Panc1 (cell line): Measurements from ENCODE around the gene NR4A1. TPM values are rescaled to one million over a fixed set of nuclear protein-coding genes. Genes with fewer than 3 reads are reported as not detected.

Experiments
- ATAC-seq: fragments of 200-7000 bp; cut with Tn5 transposase; 2 replicates; pipeline ENCODE4 v1.9.1; 2020; ENCODE audit warnings: mild to moderate bottlenecking, moderate library complexity
- BruUV-seq: library from RNA; stranded (reverse); fragments of 400-500 nt; replicated peaks from 2 replicates; lab custom pipeline; 2021; lab: Mats Ljungman, UMichigan
- CTCF ChIA-PET: fragments of 300-600 bp; sonication (Branson Sonifier 250); formaldehyde crosslinking; loops from one replicate; lab custom pipeline; 2022; ENCODE audit warnings: antibody characterized with exemption; lab: Charles Lee
- POLR2A ChIA-PET: fragments of 300-600 bp; sonication (Branson Sonifier 250); formaldehyde crosslinking; loops from one replicate; lab custom pipeline; 2022; ENCODE audit warnings: antibody characterized with exemption; lab: Charles Lee
- DNase-seq: peaks from one replicate; pipeline ENCODE4 v3.0.0-alpha.2; 2010; ENCODE audit warnings: low read depth, low spot score
- H3K27ac ChIP-seq: 2 replicates; pipeline ENCODE4 v1.5.1; 2011; ENCODE audit warnings: mild to moderate bottlenecking, low read length, inconsistent platforms
- H3K27me3 ChIP-seq: fragments of 200-500 bp; sonication (Bioruptor generic); 2 replicates; pipeline ENCODE4 v1.6.0; 2014; ENCODE audit warnings: low read length, inconsistent platforms; ENCODE audit not compliant: control insufficient read depth, insufficient read depth
- H3K36me3 ChIP-seq: fragments of 200-500 bp; sonication (Bioruptor generic); 2 replicates; pipeline ENCODE4 v1.5.1; 2014; ENCODE audit warnings: inconsistent platforms, mild to moderate bottlenecking, low read length, moderate library complexity; ENCODE audit not compliant: control insufficient read depth, insufficient read depth
- H3K4me1 ChIP-seq: 2 replicates; pipeline ENCODE4 v1.5.1; 2011; ENCODE audit warnings: inconsistent platforms, mild to moderate bottlenecking, low read length, moderate library complexity; ENCODE audit not compliant: control insufficient read depth, insufficient read depth
- H3K4me3 ChIP-seq, 2 experiments: 2 replicates each; pipeline ENCODE4 v1.5.1; 2011 to 2012; ENCODE audit warnings: low read depth in 2 of 2, low read length in 2 of 2, mild to moderate bottlenecking in 2 of 2, inconsistent platforms in 1 of 2, moderate library complexity in 1 of 2
- H3K9me3 ChIP-seq: fragments of 200-500 bp; sonication (Bioruptor generic); 2 replicates; pipeline ENCODE4 v1.5.1; 2014; ENCODE audit warnings: low read depth, mild to moderate bottlenecking, inconsistent platforms, low read length, moderate library complexity; ENCODE audit not compliant: control insufficient read depth, insufficient read depth
- CTCF ChIP-seq: fragments of 450-650 bp; IDR thresholded peaks from 2 replicates; pipeline ENCODE4 v1.5.1; 2017; ENCODE audit warnings: mild to moderate bottlenecking
- POLR2AphosphoS5 ChIP-seq: IDR thresholded peaks from 2 replicates; pipeline ENCODE4 v1.6.1; 2012; ENCODE audit warnings: mild to moderate bottlenecking, low read depth, low read length, moderate library complexity
- SIN3A ChIP-seq: IDR thresholded peaks from 2 replicates; pipeline ENCODE4 v1.6.1; 2012; ENCODE audit warnings: low read depth, mild to moderate bottlenecking, low read length, moderate library complexity, borderline replicate concordance; ENCODE audit not compliant: insufficient read depth
- TCF7L2 ChIP-seq: IDR thresholded peaks from 2 replicates; pipeline ENCODE4 v1.6.1; 2011; ENCODE audit warnings: mild to moderate bottlenecking, low read depth, low read length, inconsistent platforms
- in situ Hi-C: cut with HindIII; loops from 2 replicates; pipeline ENCODE4 v1.10.0; 2016; ENCODE audit warnings: low sequenced_read_pairs, low pct_unique_long_range_greater_than_20kb
- intact Hi-C: fragments of 100-400 bp; cut with micrococcal nuclease; formaldehyde crosslinking; loops from one replicate; pipeline ENCODE4 v1.10.0; 2022; ENCODE audit not compliant: unreplicated experiment
- total RNA-seq: library from RNA; stranded (reverse); gene quantifications from one replicate; pipeline ENCODE4 v1.2.1, GENCODE V29; 2021; ENCODE audit not compliant: unreplicated experiment
- TF ChIP-seq, protein P1 (sequence below), 2 experiments: IDR thresholded peaks; 2 replicates each; pipeline ENCODE4 v1.6.1; 2011 to 2012; ENCODE audit warnings: low read depth in 2 of 2, control low read depth in 1 of 2, low read length in 1 of 2, mild to moderate bottlenecking in 1 of 2, moderate library complexity in 1 of 2; ENCODE audit not compliant: insufficient read depth in 1 of 2

Gene NR4A1
- total RNA-seq, 1 experiment from 2014 or later, result 2.0 TPM

- ChIA-PET CTCF (no interaction called here), POLR2A (interaction anchor here (0.7 kb wide), 1 partner anchor 34 kb away, joined by 6 read pairs; the partner anchor contains the start of gene ATG101)
- in situ Hi-C loops, result no loop called here
Observed at GRCh38 chr12:52035190-52035589, 16.1 kb upstream of the NR4A1 start.

DNA sequence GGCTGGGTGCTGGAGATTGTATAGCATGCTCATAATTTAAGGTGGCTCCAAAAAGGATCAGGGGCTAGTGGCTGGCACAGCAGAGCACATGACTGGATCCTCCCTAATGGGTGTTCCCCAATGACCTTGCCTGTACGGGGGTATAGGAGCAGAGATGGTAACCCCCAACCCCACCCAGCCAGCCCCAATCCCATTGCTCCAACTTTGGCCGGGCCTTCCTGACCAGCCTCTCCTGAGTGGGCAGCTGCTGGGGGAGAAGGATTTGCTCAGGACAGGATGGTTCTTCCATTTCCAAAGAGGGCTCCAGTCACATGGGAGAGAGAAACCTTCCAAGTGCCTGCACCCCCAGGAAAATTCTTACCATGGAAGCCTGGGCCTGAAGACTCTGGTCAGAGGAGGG lies 15.3 kb upstream of the NR4A1 start:
- intact Hi-C loops (no loop called here), in situ Hi-C loops (no loop called here)
- DNase-seq (no peak), ATAC-seq (no peak)
- 0 out of 2 replicates have a peak, but pooled peaks cover 5% of the 10 kb centered on the region for H3K4me1 ChIP-seq
- ChIA-PET POLR2A (interaction anchor here (0.7 kb wide), 1 partner anchor 34 kb away, joined by 6 read pairs; the partner anchor contains the start of gene ATG101), CTCF (no interaction called here)
- no peaks in the 10 kb centered on the region for H3K36me3 ChIP-seq
- TF ChIP-seq TCF7L2, result no peak
- no peak for TF ChIP-seq POLR2AphosphoS5
- no peak for TF ChIP-seq SIN3A
- TF ChIP-seq, protein P1, sequence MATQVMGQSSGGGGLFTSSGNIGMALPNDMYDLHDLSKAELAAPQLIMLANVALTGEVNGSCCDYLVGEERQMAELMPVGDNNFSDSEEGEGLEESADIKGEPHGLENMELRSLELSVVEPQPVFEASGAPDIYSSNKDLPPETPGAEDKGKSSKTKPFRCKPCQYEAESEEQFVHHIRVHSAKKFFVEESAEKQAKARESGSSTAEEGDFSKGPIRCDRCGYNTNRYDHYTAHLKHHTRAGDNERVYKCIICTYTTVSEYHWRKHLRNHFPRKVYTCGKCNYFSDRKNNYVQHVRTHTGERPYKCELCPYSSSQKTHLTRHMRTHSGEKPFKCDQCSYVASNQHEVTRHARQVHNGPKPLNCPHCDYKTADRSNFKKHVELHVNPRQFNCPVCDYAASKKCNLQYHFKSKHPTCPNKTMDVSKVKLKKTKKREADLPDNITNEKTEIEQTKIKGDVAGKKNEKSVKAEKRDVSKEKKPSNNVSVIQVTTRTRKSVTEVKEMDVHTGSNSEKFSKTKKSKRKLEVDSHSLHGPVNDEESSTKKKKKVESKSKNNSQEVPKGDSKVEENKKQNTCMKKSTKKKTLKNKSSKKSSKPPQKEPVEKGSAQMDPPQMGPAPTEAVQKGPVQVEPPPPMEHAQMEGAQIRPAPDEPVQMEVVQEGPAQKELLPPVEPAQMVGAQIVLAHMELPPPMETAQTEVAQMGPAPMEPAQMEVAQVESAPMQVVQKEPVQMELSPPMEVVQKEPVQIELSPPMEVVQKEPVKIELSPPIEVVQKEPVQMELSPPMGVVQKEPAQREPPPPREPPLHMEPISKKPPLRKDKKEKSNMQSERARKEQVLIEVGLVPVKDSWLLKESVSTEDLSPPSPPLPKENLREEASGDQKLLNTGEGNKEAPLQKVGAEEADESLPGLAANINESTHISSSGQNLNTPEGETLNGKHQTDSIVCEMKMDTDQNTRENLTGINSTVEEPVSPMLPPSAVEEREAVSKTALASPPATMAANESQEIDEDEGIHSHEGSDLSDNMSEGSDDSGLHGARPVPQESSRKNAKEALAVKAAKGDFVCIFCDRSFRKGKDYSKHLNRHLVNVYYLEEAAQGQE (IDR thresholded peaks at IDR 0.05; ENCODE audit: insufficient read depth in 1 of 2, low read depth in 2 of 2, low read length in 1 of 2), result no peak
- no peak for TF ChIP-seq CTCF
- no peaks in the 10 kb centered on the region for H3K9me3 ChIP-seq
- no peak overlapping the region for H3K27ac ChIP-seq
- no TSS peak for BruUV-seq
- H3K4me3 ChIP-seq, result no peak overlapping the region
- H3K27me3 ChIP-seq, result 0 out of 2 replicates have a peak, but pooled peaks cover 2% of the 10 kb centered on the region

More at GRCh38 chr12:52035190-52035589, 16.1 kb upstream of the NR4A1 start:
- no TSS peak for BruUV-seq
- no peak overlapping the region for H3K27ac ChIP-seq
- no peaks in the 10 kb centered on the region for H3K36me3 ChIP-seq
- DNase-seq (no peak), ATAC-seq (no peak)
- 0 out of 2 replicates have a peak, but pooled peaks cover 2% of the 10 kb centered on the region for H3K27me3 ChIP-seq
- TF ChIP-seq, protein P1 (IDR thresholded peaks at IDR 0.05; ENCODE audit: insufficient read depth in 1 of 2, low read depth in 2 of 2, low read length in 1 of 2), result no peak
- no peak for TF ChIP-seq SIN3A
- TF ChIP-seq CTCF, result no peak
- TF ChIP-seq TCF7L2, result no peak
- TF ChIP-seq POLR2AphosphoS5, result no peak
- intact Hi-C loops, result no loop called here
- H3K4me1 ChIP-seq, result 0 out of 2 replicates have a peak, but pooled peaks cover 5% of the 10 kb centered on the region
- no peak overlapping the region for H3K4me3 ChIP-seq
- no peaks in the 10 kb centered on the region for H3K9me3 ChIP-seq
